Fibroblast of pulmonary artery (primary cell): ENCODE measurements around the gene SPNS2.

ENCODE experiments used
- DNase-seq: peaks from one replicate; pipeline ENCODE4 v3.0.0-alpha.2; 2010; ENCODE audit warnings: low read depth
- H3K4me3 ChIP-seq: replicated peaks from 2 replicates; pipeline ENCODE4 v1.5.1; 2011; ENCODE audit warnings: low read depth, mild to moderate bottlenecking, control low read depth, low read length, moderate library complexity
- TF ChIP-seq, protein P1 (sequence below): IDR thresholded peaks from 2 replicates; pipeline ENCODE4 v1.5.1; 2011; ENCODE audit warnings: mild to moderate bottlenecking, control low read depth, low read length, inconsistent platforms; ENCODE audit errors: missing control alignments

Gene SPNS2

GRCh38 chr17:4475463-4475862 is 23.2 kb upstream of the SPNS2 start:
- TF ChIP-seq, protein P1, sequence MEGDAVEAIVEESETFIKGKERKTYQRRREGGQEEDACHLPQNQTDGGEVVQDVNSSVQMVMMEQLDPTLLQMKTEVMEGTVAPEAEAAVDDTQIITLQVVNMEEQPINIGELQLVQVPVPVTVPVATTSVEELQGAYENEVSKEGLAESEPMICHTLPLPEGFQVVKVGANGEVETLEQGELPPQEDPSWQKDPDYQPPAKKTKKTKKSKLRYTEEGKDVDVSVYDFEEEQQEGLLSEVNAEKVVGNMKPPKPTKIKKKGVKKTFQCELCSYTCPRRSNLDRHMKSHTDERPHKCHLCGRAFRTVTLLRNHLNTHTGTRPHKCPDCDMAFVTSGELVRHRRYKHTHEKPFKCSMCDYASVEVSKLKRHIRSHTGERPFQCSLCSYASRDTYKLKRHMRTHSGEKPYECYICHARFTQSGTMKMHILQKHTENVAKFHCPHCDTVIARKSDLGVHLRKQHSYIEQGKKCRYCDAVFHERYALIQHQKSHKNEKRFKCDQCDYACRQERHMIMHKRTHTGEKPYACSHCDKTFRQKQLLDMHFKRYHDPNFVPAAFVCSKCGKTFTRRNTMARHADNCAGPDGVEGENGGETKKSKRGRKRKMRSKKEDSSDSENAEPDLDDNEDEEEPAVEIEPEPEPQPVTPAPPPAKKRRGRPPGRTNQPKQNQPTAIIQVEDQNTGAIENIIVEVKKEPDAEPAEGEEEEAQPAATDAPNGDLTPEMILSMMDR, result no peak
- no peak for DNase-seq

GRCh38 chr17:4476017-4476416 is 22.7 kb upstream of the SPNS2 start:
- DNase-seq, result no peak
- H3K4me3 ChIP-seq, result no peak overlapping the region
- TF ChIP-seq, protein P1, result no peak

More at GRCh38 chr17:4475463-4475862, 23.2 kb upstream of the SPNS2 start:
- H3K4me3 ChIP-seq, result no peak overlapping the region

DNA sequence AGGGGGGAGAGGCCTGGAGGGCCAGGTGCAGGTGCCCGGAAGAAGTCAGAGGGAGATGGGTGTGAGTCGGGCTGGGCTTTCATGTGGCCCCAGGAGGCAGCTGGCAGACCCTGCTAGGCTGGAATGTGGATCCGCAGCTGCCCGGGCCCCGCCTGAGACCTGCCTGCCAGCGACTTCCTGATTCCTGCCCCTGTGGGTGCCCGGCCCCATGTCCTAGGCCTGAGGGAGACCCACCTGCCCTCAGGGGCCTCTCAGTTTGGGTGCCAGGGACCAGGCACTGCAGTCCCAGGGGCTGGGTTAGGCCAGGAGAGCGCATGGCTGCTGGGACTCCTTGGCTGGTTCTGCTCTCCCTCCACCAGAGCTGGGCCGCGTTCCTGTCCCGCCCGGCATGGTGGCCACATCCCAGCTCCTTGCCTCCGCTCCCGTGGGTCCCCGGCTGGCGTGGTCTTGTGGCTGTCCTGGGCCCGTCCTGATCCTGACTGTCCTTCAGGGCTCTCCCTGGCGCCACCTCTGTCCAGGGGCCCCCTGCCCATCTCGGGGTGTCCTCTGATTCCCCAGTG is 22.1 kb upstream of the SPNS2 start:
- DNase-seq, result no peak
- H3K4me3 ChIP-seq, result no peak overlapping the region
- TF ChIP-seq, protein P1, result no peak

DNA sequence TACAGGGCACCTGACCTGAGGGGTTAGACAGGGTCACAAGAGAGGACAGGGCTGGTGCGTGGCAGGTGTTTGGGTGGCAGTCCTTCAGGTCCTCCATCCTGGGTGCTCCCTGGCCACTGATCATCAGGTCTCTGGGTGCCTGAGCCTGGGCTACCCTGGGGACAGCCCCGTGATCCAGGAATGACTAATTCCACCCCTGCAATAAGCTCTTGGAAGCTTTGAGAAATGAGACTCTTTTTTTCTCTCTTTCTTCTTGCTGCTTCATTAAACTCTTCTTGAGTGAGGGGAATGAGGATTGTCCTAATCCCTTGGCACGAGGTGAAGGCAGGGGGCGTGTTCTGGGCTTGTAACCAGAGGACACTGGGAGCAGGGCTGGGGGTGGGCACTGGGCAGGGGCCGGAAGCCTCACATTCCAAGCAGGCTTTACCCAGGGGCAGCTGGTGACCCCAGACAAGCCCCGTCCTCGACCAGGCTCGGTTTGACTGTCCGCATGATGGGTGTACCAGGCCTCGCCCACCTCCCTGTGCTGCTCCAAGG is 21.4 kb upstream of the SPNS2 start:
- DNase-seq, result no peak
- no peak overlapping the region for H3K4me3 ChIP-seq
- TF ChIP-seq, protein P1, result no peak

DNA sequence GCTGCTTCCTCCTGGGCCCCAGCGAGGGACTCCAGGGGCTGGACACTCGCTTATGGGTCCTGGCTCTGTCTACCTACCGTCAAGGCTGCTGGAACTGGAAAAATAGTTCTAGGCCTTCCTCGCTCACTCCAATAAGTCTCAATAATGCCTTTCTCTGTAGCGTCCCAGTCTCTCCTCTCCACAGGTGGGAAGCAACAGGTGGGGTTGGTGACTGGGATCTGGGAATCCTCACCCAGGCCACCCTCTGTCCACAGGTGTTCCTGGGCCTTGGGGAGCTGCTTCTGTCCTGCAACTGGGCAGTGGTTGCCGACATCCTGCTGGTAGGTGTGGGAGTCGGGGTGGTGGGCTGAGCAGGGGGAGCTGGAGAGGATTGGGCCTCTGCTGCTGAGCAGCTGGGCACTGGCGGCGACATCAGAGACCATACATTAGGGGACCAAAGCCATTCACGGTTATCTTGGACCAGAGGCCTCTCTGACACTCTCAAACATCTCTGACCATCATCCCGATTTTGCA is 20.3 kb upstream of the SPNS2 start:
- DNase-seq, result no peak
- TF ChIP-seq, protein P1, result no peak
- no peak overlapping the region for H3K4me3 ChIP-seq

DNA sequence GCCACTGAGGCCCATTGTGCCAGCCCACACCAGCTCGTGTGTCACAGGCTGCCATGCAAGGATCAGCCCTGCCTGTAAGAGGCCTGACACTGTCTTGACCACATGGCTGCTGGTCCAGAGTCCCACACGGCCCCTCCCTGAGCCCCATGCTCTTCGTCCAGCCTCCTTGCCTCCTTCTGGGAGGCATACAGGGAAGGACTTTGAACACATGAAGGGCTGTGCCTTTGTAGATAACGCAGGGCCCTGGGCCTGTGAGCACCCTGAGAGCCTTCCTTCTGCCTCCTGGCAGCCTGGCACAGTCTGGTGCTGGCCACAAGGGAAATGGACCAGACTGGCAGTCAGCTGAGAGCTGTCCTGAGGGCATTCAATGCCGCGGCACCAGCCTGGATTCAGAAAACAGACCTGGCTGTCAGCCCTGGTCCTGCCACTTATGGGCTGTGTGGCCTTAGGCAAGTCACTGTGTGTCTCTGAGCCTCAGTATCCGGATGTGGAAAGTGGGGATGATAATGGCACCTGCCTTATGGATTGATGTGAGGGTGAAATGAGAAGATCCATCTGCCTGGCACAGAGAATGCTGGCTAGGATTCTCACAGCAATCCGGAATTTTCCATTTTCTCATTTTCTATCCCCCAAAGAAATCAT is 19.2 kb upstream of the SPNS2 start:
- TF ChIP-seq, protein P1, result no peak
- DNase-seq, result no peak
- no peak overlapping the region for H3K4me3 ChIP-seq
